Bone marrow (tissue), 2 donors: ENCODE data around the gene FKBP5.
"Not testable (repeated sequence)": the region's sequence is repeated elsewhere in the genome, so short reads cannot be mapped to it uniquely, and the experiment has no call there.

Source experiments
- DNase-seq, 2 donors: peaks; one replicate each; lab custom pipeline; 2025; lab: John Stamatoyannopoulos, UW

FKBP5 gene

GRCh38 chr6:35690006-35690405, 1.3 kb upstream of the FKBP5 start:
- not testable (repeated sequence) for DNase-seq

GRCh38 chr6:35687658-35688604, 784 bp downstream of the FKBP5 start:
- DNase-seq, result peak in 1 of 2 donors; percentile 44

GRCh38 chr6:35686873-35687555, 1.7 kb downstream of the FKBP5 start:
- DNase-seq, result no peak

GRCh38 chr6:35686436-35686835, 2.3 kb downstream of the FKBP5 start:
- DNase-seq, result no peak

GRCh38 chr6:35683267-35683666, 5.4 kb downstream of the FKBP5 start:
- no peak for DNase-seq

- no peak for DNase-seq
Observed at GRCh38 chr6:35681298-35681697, 7.4 kb downstream of the FKBP5 start.

- no peak for DNase-seq
Observed at GRCh38 chr6:35679399-35679798, 9.3 kb downstream of the FKBP5 start.

GRCh38 chr6:35678814-35679213, 9.9 kb downstream of the FKBP5 start:
- DNase-seq, result no peak

- peak in 1 of 2 donors; percentile 23 for DNase-seq
Observed at GRCh38 chr6:35678021-35678654, 10.6 kb downstream of the FKBP5 start.

- no peak for DNase-seq
Observed at GRCh38 chr6:35677456-35677855, 11.3 kb downstream of the FKBP5 start.

GRCh38 chr6:35675871-35676459, 12.8 kb downstream of the FKBP5 start:
- no peak for DNase-seq

GRCh38 chr6:35674594-35674993, 14.1 kb downstream of the FKBP5 start:
- no peak for DNase-seq

GRCh38 chr6:35673755-35674154, 15.0 kb downstream of the FKBP5 start:
- no peak for DNase-seq

- DNase-seq, result not testable (repeated sequence)
Observed at GRCh38 chr6:35673284-35673666, 15.4 kb downstream of the FKBP5 start.

GRCh38 chr6:35670453-35670852, 18.3 kb downstream of the FKBP5 start:
- DNase-seq, result not testable (repeated sequence)

GRCh38 chr6:35669451-35670045, 19.2 kb downstream of the FKBP5 start:
- DNase-seq, result peak in 1 of 2 donors; percentile 42

GRCh38 chr6:35668744-35669450, 19.8 kb downstream of the FKBP5 start:
- DNase-seq, result no peak

- no peak for DNase-seq
Observed at GRCh38 chr6:35668096-35668495, 20.6 kb downstream of the FKBP5 start.

GRCh38 chr6:35665573-35665972, 23.1 kb downstream of the FKBP5 start:
- DNase-seq, result no peak

GRCh38 chr6:35664945-35665344, 23.8 kb downstream of the FKBP5 start:
- DNase-seq, result no peak
